BJ (cell line): Measurements from ENCODE around the gene ASPN. TPM values are rescaled to one million over a fixed set of nuclear protein-coding genes. Genes with fewer than 3 reads are reported as not detected.

Experiments used
- CTCF ChIA-PET: fragments of 350-600 bp; formaldehyde crosslinking; extraction: SDS; loops from one replicate; lab custom pipeline; 2021; ENCODE audit warnings: antibody characterized with exemption, inconsistent platforms; lab: Yijun Ruan, JAX
- POLR2A ChIA-PET: fragments of 300-600 bp; sonication (Branson Sonifier 250); formaldehyde crosslinking; extraction: SDS; loops from one replicate; lab custom pipeline; 2021; ENCODE audit warnings: antibody characterized with exemption; lab: Charles Lee
- DNase-seq: peaks from one replicate; pipeline ENCODE4 v3.0.0-alpha.2; 2011; ENCODE audit warnings: low read depth
- H3K27me3 ChIP-seq: 2 replicates; pipeline ENCODE4 v1.6.0; 2011; ENCODE audit warnings: low read length; ENCODE audit not compliant: control insufficient read depth, insufficient read depth
- H3K36me3 ChIP-seq: 2 replicates; pipeline ENCODE4 v1.5.1; 2011; ENCODE audit warnings: low read length; ENCODE audit not compliant: control insufficient read depth, insufficient read depth
- H3K4me3 ChIP-seq: 2 replicates; pipeline ENCODE4 v1.5.1; 2011; ENCODE audit warnings: low read depth, mild to moderate bottlenecking, control low read depth, low read length
- polyA plus RNA-seq: library from polyadenylated mRNA; depleted of rRNA; stranded (reverse); fragments of >200 nt; gene quantifications from 2 replicates; pipeline ENCODE4 v1.2.3, GENCODE V29; 2011
- TF ChIP-seq, protein P1 (sequence below): IDR thresholded peaks from 2 replicates; pipeline ENCODE4 v1.5.1; 2011; ENCODE audit warnings: low read depth, mild to moderate bottlenecking, control low read depth, inconsistent platforms, low read length, moderate library complexity; ENCODE audit not compliant: insufficient read depth

Gene ASPN
- polyA plus RNA-seq, 1 experiment: 3.4 TPM

DNA sequence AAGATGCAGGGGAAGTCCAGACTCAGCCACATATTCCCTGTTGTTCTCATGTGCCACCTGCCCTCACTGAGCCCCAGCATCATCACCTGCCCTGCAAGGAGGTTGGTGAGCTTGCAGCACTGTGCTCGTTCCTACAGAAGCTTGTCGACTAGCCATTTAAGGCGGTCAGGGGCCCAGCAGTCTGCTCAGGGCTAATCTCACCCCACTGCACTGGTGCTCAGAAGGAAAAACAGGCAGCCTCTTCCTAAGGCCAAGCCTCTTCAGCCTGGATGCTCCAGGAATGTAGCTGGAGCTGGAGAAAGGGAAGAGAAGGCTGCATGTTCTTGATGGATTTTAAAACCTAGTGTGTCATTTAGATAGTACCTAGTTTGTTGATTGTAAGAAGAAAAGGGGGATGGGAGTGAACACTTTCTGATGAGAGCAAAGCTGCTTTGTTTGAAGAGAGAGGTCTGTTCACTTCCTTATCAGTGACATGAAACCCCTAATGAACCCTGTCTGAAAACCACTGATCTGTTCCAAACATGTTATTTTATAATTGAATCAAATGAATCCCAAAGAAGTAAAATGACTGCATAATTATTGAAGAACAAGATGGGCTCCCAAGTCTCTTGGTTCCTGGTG is 10.6 kb upstream of the ASPN start:
- DNase-seq: no peak
- Histone ChIP-seq H3K27me3 (no peaks in the 10 kb centered on the region), H3K36me3 (no peaks in the 10 kb centered on the region), H3K4me3 (no peak overlapping the region)
- ChIA-PET POLR2A (no interaction called here), CTCF (interaction anchor here (0.6 to 1.9 kb wide), 2 partner anchors 13 to 160 kb away, joined by 3 to 4 read pairs; no protein-coding TSS in a partner anchor)
- TF ChIP-seq, protein P1, sequence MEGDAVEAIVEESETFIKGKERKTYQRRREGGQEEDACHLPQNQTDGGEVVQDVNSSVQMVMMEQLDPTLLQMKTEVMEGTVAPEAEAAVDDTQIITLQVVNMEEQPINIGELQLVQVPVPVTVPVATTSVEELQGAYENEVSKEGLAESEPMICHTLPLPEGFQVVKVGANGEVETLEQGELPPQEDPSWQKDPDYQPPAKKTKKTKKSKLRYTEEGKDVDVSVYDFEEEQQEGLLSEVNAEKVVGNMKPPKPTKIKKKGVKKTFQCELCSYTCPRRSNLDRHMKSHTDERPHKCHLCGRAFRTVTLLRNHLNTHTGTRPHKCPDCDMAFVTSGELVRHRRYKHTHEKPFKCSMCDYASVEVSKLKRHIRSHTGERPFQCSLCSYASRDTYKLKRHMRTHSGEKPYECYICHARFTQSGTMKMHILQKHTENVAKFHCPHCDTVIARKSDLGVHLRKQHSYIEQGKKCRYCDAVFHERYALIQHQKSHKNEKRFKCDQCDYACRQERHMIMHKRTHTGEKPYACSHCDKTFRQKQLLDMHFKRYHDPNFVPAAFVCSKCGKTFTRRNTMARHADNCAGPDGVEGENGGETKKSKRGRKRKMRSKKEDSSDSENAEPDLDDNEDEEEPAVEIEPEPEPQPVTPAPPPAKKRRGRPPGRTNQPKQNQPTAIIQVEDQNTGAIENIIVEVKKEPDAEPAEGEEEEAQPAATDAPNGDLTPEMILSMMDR: no peak

GRCh38 chr9:92488681-92489550 is 6.6 kb upstream of the ASPN start:
- ChIA-PET POLR2A (no interaction called here), CTCF (no interaction called here)
- no peak overlapping the region for H3K4me3 ChIP-seq
- H3K27me3 ChIP-seq: no peaks in the 10 kb centered on the region
- TF ChIP-seq, protein P1: no peak
- no peaks in the 10 kb centered on the region for H3K36me3 ChIP-seq
- no peak for DNase-seq

GRCh38 chr9:92486371-92486770 is 4.1 kb upstream of the ASPN start:
- CTCF ChIA-PET: interaction anchor here (0.6 kb wide), 1 partner anchor 542 kb away, joined by 3 read pairs; no protein-coding TSS in a partner anchor
- Histone ChIP-seq H3K36me3 (no peaks in the 10 kb centered on the region), H3K4me3 (no peak overlapping the region), H3K27me3 (no peaks in the 10 kb centered on the region)
- POLR2A ChIA-PET: no interaction called here
- no peak for DNase-seq
- TF ChIP-seq, protein P1: no peak

GRCh38 chr9:92484563-92484962 is 2.3 kb upstream of the ASPN start:
- Histone ChIP-seq H3K27me3 (no peaks in the 10 kb centered on the region), H3K36me3 (no peaks in the 10 kb centered on the region), H3K4me3 (no peak overlapping the region)
- TF ChIP-seq, protein P1: no peak
- ChIA-PET POLR2A (no interaction called here), CTCF (no interaction called here)
- DNase-seq: no peak
